HG02943 (cell line): ENCODE data around the gene ATP8A2.
"Not testable (repeated sequence)": the region's sequence is repeated elsewhere in the genome, so short reads cannot be mapped to it uniquely, and the experiment has no call there.

Experiments used
- ATAC-seq: cut with Tn5 transposase; IDR thresholded peaks from one replicate; pipeline ENCODE4 v1.9.1; 2021; ENCODE audit warnings: mild to moderate bottlenecking, low read depth, moderate library complexity; ENCODE audit not compliant: unreplicated experiment

ATP8A2 gene

GRCh38 chr13:25932365-25932764 is 560.6 kb downstream of the ATP8A2 start:
- ATAC-seq, result no peak

DNA sequence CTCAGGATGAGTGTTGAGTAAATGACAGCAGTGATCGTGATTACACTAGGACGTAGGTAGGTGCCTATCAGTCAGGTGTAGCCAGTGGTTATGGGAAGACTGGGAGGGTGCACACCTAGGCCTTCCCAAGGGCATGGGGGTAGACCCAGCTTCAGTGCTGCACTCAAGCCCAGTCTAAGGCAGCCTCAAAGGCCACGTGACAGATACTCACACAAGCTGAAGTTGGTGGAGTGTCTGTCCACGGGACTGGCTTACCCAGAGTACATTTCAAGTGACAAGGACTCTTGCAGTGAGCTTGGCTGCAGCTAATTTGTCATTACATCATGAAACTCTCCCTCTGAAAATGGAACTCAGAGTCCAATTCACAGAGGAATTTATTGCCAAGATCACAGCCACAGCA is 561.7 kb downstream of the ATP8A2 start:
- no peak for ATAC-seq

DNA sequence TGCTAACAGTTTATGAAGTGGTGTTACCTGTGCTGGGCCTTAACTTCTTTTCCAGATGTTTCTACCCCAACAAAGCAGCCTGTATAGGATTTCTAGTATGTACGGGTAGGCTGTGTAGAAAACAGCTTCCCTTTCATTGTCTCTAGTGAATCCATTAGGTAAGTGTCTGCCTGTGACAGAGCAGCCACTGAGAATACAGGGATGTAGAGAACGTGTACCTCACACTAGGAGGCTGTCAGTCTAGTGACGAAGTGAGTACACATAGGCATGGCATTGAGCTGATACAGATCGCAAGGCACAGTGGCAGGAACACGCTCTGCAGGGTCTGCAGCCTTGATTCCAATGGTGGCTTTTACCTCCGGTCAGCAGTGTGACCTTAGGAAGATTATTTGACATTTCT is 562.4 kb downstream of the ATP8A2 start:
- no peak for ATAC-seq

- ATAC-seq, result no peak
These were observed 568.4 kb downstream of the ATP8A2 start for GRCh38 chr13:25939961-25940687.

GRCh38 chr13:25943081-25943480 is 571.3 kb downstream of the ATP8A2 start:
- ATAC-seq, result no peak

- no peak for ATAC-seq
These were observed 571.9 kb downstream of the ATP8A2 start for GRCh38 chr13:25943658-25944057.

GRCh38 chr13:25945596-25945995 is 573.8 kb downstream of the ATP8A2 start:
- ATAC-seq, result no peak

- ATAC-seq, result no peak
These were observed 574.5 kb downstream of the ATP8A2 start for GRCh38 chr13:25946321-25946720.

GRCh38 chr13:25948910-25949309 is 577.1 kb downstream of the ATP8A2 start:
- no peak for ATAC-seq

GRCh38 chr13:25951831-25952230 is 580.1 kb downstream of the ATP8A2 start:
- ATAC-seq, result no peak

GRCh38 chr13:25954080-25954479 is 582.3 kb downstream of the ATP8A2 start:
- not testable (repeated sequence) for ATAC-seq

GRCh38 chr13:25954943-25955342 is 583.2 kb downstream of the ATP8A2 start:
- not testable (repeated sequence) for ATAC-seq

- ATAC-seq, result no peak
These were observed 587.2 kb downstream of the ATP8A2 start for GRCh38 chr13:25958986-25959385.

- ATAC-seq, result no peak
These were observed 589.5 kb downstream of the ATP8A2 start for GRCh38 chr13:25961294-25961693.

DNA sequence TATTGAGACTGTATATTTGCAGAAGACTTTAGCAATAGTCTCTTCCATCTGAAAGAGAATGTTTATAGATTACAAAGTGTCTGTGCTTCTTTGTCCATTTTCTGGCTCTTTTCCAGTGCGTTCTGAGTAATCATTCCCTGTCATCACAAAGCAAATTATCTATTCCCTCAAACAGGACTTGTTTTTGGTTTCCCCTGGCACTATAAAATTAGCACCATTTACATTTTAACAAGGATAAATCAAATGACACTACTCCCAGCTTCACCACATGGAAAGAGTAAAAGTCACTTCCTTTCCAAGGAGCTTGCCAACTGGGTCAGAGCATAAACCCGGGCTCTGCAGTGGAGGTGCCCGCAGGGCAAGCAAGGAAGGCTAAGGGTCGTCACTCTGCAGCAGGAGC is 591.9 kb downstream of the ATP8A2 start:
- ATAC-seq, result no peak

DNA sequence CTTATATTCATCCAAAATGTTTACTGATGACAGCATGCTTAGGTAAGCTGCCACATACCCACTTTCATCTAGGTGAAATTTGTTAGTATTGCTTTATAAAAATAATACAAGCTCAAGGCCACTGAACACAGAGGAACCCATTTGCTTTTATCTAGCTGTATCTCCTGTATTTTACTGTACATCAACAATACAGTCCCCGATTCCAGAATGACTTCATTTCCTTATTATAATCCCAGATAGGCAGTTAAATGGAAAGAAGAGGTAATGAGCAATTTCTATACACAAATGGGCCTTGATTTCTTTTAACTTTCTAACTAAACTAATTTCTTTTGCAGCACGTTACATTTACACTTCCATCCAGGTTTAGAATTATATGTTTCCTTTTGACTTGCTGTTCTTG is 593.8 kb downstream of the ATP8A2 start:
- ATAC-seq, result no peak

DNA sequence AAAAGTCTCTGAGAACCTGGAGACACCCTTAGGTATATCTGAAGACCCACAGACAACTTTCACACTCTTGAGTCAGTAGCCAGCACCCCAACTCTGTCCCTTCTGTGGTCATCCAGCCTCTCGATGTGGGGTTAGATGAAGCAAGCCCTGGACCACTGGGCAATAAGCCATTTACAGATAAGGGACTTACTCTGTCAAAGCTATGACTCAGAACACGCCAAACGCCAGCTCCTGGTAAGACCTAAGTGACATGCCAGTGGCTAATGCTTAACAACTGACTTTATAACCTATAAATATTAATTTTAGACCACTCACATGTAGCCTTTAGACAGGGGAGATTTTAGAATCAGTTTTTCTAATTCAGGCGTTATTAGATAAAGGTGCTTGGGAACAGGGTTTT is 594.3 kb downstream of the ATP8A2 start:
- ATAC-seq, result no peak

- no peak for ATAC-seq
These were observed 595.4 kb downstream of the ATP8A2 start for GRCh38 chr13:25967144-25967543.

GRCh38 chr13:25971047-25971446 is 599.3 kb downstream of the ATP8A2 start:
- no peak for ATAC-seq

- no peak for ATAC-seq
These were observed 599.8 kb downstream of the ATP8A2 start for GRCh38 chr13:25971459-25972145.

DNA sequence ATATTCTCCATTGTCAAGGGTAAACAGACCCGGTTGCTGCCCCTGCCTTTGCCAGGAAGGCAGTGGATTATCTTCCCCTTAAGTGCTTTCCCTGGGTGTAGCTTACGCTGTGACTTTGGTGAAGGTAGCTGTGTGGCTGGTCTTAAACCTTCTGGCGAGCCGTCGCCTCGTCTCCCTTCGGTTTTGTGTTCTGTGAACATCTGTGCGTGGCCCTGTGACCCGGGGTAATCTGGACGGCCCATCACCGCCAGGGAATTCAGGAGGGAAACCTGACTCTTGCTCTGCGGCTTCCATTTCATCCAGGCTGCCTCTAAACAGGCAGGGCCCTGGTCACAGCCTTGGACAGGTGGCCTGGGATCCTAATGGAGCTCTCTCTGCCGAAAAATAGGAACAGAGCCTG is 601.3 kb downstream of the ATP8A2 start:
- ATAC-seq, result no peak

DNA sequence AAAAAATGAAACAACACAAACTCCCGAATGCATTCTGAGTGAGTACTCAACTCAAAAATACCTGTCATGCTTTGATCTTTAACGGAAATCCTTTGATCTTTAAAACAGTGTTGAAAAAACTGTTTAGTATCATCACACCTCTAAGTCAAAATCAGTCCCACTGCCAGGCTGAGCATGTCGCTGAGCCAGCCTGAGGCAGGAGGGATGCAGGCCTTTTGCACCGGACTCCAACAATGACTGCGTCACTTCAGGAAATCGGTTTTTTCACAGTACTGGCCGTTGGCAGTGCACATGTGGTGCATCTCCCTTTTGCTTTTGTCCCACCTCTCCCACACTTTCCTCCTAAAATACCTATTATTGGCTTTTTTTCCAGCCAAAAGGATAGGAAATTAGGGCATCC is 601.8 kb downstream of the ATP8A2 start:
- no peak for ATAC-seq
